Measurements from ENCODE around the gene EHBP1L1. TPM values are rescaled to one million over a fixed set of nuclear protein-coding genes. Genes with fewer than 3 reads are reported as not detected.
A peak's percentile ranks its signal among the peaks of the same experiment; 100 is the strongest.

EHBP1L1 gene
- total and polyA plus RNA-seq, 4 donors, result 49.8 to 154 (median 91.8) TPM

DNA sequence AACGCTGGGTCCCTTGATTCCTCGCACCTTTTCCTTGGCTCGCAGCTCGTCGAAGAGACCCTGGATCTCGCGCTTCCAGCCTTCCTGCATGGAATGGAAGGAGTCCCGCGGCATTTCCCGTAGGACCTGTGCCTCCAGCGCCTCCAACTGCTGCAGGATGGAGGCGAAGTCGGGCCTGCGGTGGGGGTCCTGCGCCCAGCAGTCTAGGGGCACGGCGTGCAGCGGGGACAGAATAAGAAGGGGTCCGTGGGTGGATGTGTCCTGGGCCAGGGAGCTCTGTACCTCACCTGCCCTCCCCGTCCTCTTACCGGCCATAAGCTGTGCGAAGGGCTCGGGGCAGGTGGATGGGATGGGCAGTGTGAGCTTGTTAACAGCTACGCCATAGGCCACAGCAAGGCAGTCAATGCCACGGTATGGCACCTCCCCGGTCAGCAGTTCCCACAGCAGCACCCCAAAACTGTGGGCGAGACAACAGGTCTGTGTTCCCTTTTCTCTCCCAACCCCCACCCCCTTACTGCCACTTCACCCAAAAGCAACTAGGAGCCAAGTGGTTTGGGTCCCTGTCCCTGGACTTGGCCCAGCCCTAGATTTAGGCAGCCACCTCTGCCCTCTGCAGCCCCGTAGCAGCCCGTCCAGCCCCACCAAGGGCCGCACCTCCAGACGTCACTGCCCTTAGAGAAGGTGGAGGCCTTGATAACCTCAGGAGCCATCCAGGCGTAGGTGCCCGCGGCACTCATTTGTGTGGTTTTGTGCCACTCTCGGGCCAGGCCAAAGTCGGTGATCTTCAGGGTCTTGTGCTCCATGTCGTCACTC is 32.0 kb downstream of the EHBP1L1 start:
- Histone ChIP-seq H3K4me1 (ENCODE audit: control insufficient read depth in 5 of 5, insufficient read depth in 5 of 5, low read length in 5 of 5) (peaks cover 0 to 39% (median 7%) of the 10 kb centered on the region in 5 donors), H3K36me3 (ENCODE audit: control insufficient read depth in 4 of 4, insufficient read depth in 4 of 4, low read length in 4 of 4) (peaks cover 4 to 61% (median 33%) of the 10 kb centered on the region in 4 donors), H3K9me3 (ENCODE audit: control insufficient read depth in 4 of 4, insufficient read depth in 3 of 4, low read length in 3 of 4) (no peaks in the 10 kb centered on the region), H3K27me3 (ENCODE audit: control insufficient read depth in 3 of 3, insufficient read depth in 3 of 3, low read length in 2 of 3) (no peaks in the 10 kb centered on the region), H3K27ac (ENCODE audit: low read depth in 1 of 2, low read length in 1 of 2) (peak overlapping the region in 1 of 2 donors; percentile 20), H3K9ac (ENCODE audit: insufficient read depth in 1 of 2, low read length in 2 of 2) (no peak overlapping the region), H3K4me3 (no peak overlapping the region)
- ATAC-seq (ENCODE audit: insufficient read depth, low FRiP score), result no peak
- DNase-seq, result no peak
- 85 to 91% methylated on average over 37 of the region's 37 CpGs for WGBS, 2 donors
- TF ChIP-seq, protein P1, sequence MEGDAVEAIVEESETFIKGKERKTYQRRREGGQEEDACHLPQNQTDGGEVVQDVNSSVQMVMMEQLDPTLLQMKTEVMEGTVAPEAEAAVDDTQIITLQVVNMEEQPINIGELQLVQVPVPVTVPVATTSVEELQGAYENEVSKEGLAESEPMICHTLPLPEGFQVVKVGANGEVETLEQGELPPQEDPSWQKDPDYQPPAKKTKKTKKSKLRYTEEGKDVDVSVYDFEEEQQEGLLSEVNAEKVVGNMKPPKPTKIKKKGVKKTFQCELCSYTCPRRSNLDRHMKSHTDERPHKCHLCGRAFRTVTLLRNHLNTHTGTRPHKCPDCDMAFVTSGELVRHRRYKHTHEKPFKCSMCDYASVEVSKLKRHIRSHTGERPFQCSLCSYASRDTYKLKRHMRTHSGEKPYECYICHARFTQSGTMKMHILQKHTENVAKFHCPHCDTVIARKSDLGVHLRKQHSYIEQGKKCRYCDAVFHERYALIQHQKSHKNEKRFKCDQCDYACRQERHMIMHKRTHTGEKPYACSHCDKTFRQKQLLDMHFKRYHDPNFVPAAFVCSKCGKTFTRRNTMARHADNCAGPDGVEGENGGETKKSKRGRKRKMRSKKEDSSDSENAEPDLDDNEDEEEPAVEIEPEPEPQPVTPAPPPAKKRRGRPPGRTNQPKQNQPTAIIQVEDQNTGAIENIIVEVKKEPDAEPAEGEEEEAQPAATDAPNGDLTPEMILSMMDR (IDR thresholded peaks at IDR 0.05; ENCODE audit: control extremely low read depth, extremely low read depth), result no peak

DNA sequence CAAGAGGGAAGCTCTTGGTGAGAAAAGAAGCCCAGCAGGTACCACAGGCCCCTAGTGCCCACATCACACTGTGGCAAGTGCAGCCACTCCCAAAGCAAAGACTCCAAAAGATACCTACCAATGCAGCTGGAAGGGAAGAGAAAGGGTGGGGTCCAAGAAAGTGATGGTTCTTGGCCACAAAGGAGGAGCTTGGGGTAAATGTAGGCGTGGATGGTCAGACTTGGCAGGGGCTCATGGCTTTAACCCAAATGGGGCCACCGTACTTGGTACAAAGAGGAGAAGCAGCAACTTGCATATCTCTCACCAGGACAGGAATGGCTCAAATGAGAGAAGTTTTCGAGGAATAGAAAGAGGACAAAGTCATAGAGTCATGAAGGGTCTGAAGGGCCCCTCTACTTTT is 33.4 kb downstream of the EHBP1L1 start:
- no peak for ATAC-seq (ENCODE audit: insufficient read depth, low FRiP score)
- H3K36me3 ChIP-seq (ENCODE audit: control insufficient read depth in 4 of 4, insufficient read depth in 4 of 4, low read length in 4 of 4), result peaks cover 4 to 57% (median 24%) of the 10 kb centered on the region in 4 donors
- no peaks in the 10 kb centered on the region for H3K27me3 ChIP-seq (ENCODE audit: control insufficient read depth in 3 of 3, insufficient read depth in 3 of 3, low read length in 2 of 3)
- WGBS, 2 donors, result 46 to 69% methylated on average over 3 of the region's 3 CpGs
- TF ChIP-seq, protein P1 (IDR thresholded peaks at IDR 0.05; ENCODE audit: control extremely low read depth, extremely low read depth), result no peak
- H3K4me3 ChIP-seq, result no peak overlapping the region
- no peaks in the 10 kb centered on the region for H3K9me3 ChIP-seq (ENCODE audit: control insufficient read depth in 4 of 4, insufficient read depth in 3 of 4, low read length in 3 of 4)
- no peak overlapping the region for H3K9ac ChIP-seq (ENCODE audit: insufficient read depth in 1 of 2, low read length in 2 of 2)
- peaks cover 3 to 45% (median 7%) of the 10 kb centered on the region in 5 donors for H3K4me1 ChIP-seq (ENCODE audit: control insufficient read depth in 5 of 5, insufficient read depth in 5 of 5, low read length in 5 of 5)
- DNase-seq, result no peak
- H3K27ac ChIP-seq (ENCODE audit: low read depth in 1 of 2, low read length in 1 of 2), result no peak overlapping the region

DNA sequence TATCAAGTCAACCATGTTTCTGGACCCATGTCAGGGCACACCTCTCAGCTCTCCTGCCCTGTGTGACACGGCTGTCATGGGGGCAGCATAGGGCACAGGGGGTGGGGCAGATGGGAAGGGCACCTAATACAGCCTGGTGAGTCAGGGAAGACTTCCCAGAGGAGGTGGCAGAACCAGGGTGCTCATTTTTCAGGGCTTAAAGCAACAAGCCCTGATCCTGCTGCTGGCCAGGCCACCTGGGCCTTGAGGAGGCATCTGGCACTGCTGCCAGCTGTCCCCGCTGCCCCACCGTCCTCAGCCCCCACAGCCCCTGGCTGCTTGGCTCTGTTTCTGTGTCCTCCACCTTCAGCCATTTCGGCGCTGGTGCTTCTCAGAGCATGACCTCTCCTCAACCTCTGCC is 33.8 kb downstream of the EHBP1L1 start:
- H3K4me3 ChIP-seq, result no peak overlapping the region
- peaks cover 0 to 52% (median 20%) of the 10 kb centered on the region in 4 donors for H3K36me3 ChIP-seq (ENCODE audit: control insufficient read depth in 4 of 4, insufficient read depth in 4 of 4, low read length in 4 of 4)
- peak overlapping the region in 1 of 2 donors; percentile 6 for H3K27ac ChIP-seq (ENCODE audit: low read depth in 1 of 2, low read length in 1 of 2)
- 81 to 84% methylated on average over 5 of the region's 5 CpGs for WGBS, 2 donors
- ATAC-seq (ENCODE audit: insufficient read depth, low FRiP score) (no peak), DNase-seq (no peak)
- no peaks in the 10 kb centered on the region for H3K9me3 ChIP-seq (ENCODE audit: control insufficient read depth in 4 of 4, insufficient read depth in 3 of 4, low read length in 3 of 4)
- no peak overlapping the region for H3K9ac ChIP-seq (ENCODE audit: insufficient read depth in 1 of 2, low read length in 2 of 2)
- TF ChIP-seq, protein P1 (IDR thresholded peaks at IDR 0.05; ENCODE audit: control extremely low read depth, extremely low read depth), result no peak
- peaks cover 3 to 45% (median 7%) of the 10 kb centered on the region in 5 donors for H3K4me1 ChIP-seq (ENCODE audit: control insufficient read depth in 5 of 5, insufficient read depth in 5 of 5, low read length in 5 of 5)
- no peaks in the 10 kb centered on the region for H3K27me3 ChIP-seq (ENCODE audit: control insufficient read depth in 3 of 3, insufficient read depth in 3 of 3, low read length in 2 of 3)
